ENCODE results near the gene KNL1. TPM values are rescaled to one million over a fixed set of nuclear protein-coding genes. Genes with fewer than 3 reads are reported as not detected.
"Not testable (repeated sequence)": the region's sequence is repeated elsewhere in the genome, so short reads cannot be mapped to it uniquely, and the experiment has no call there.

The KNL1 gene
- total RNA-seq, 2 experiments from 2014 or later, result 23.8 to 24.5 TPM

DNA sequence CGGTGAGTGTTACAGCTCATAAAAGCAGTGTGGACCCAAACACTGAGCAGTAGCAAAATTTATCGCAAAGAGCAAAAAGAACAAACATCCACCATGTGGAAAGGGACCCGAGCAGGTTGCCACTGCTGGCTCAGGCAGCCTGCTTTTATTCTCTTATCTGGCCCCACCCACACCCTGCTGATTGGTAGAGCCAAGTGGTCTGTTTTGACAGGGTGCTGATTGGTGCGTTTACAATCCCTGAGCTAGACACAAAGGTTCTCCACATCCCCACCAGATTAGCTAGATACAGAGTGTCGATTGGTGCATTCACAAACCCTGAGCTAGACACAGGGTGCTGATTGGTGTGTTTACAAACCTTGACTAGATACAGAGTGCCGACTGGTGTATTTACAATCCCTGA, 82.2 kb downstream of the KNL1 start:
- not testable (repeated sequence) for H3K4me1 Mint-ChIP-seq, H3K27me3 Mint-ChIP-seq, H3K27ac Mint-ChIP-seq, H3K36me3 Mint-ChIP-seq, DNase-seq, H3K4me3 Mint-ChIP-seq, H3K9me3 Mint-ChIP-seq

DNA sequence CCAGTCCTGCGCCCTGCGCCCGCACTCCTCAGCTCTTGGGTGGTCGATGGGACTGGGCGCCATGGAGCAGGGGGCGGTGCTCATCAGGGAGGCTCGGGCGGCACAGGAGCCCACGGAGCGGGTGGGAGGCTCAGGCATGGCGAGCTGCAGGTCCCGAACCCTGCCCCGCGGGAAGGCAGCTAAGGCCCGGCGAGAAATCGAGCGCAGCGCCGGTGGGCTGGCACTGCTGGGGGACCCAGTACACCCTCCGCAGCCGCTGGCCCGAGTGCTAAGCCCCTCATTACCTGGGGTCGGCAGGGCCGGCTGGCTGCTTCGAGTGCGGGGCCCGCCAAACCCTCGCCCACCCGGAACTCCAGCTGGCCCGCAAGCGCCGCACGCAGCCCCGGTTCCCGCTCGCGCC, 82.9 kb downstream of the KNL1 start:
- H3K27ac Mint-ChIP-seq, H3K4me1 Mint-ChIP-seq, H3K27me3 Mint-ChIP-seq, H3K9me3 Mint-ChIP-seq, H3K4me3 Mint-ChIP-seq, H3K36me3 Mint-ChIP-seq, DNase-seq: not testable (repeated sequence)

DNA sequence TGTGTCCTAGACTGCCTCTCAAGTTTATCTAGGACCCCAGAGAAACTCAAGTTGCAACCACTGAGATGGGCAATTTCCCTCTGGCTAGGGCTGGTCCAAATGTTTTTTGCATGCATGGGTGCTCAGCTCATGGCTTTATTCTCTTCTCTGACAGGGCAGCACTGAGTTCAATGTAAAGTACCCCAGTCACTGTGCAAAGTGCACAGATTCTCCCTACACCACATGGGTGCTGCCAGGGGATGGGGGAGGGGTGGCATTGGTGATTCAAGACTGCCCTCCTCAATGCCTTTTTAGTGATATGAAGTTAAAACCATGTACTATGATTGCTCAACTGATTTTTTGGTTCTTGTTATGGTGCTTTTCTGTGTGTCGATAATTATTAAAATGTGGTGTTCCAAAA, 86.1 kb downstream of the KNL1 start:
- no peaks in the 10 kb centered on the region for H3K27me3 Mint-ChIP-seq
- H3K36me3 Mint-ChIP-seq, result no peaks in the 10 kb centered on the region

DNA sequence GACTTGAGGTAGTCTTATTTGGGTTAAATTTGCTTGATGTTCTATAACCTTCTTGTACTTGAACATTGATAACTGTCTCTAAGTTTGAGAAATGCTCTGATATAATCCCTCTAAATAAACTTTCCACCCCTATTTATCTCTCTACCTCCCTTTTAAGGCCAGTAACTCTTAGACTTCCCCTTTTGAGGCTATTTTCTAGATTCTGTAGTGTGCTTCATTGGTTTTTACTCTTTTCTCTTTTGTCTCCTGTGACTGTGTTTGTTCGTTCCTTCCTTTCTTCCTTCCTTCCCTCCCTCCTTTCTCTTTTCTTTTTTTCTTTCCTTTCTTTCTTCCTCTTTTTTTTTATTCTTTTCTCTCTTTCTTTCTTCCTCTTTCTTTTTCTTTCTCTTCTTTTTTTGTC, 86.9 kb downstream of the KNL1 start:
- not testable (repeated sequence) for H3K27ac Mint-ChIP-seq, H3K27me3 Mint-ChIP-seq, DNase-seq, H3K4me1 Mint-ChIP-seq, H3K4me3 Mint-ChIP-seq, H3K36me3 Mint-ChIP-seq, H3K9me3 Mint-ChIP-seq

More for the DNA sequence above, 86.1 kb downstream of the KNL1 start:
- Mint-ChIP-seq H3K9me3 (no peaks in the 10 kb centered on the region), H3K27ac (no peak overlapping the region), H3K4me1 (peaks cover 5% of the 10 kb centered on the region), H3K4me3 (no peak overlapping the region)
- DNase-seq, result no peak

DNA sequence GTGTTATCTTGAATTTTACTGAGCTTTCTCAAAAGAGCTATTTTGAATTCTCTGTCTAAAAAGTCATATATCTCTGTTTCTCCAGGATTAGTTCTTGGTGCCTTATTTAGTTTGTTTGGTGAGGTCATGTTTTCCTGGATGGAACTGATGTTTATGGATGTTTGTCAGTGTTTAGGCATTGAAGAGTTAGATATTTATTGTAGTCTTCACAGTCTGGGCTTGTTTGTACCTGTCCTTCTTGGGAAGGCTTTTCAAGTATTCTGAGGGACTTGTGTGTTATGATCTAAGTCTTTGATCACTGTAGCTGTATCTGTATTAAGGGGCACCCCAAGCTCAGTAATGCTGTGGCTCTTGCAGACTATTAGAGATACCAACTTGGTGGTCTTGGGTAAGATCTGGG, 90.3 kb downstream of the KNL1 start:
- Mint-ChIP-seq H3K27ac (no peak overlapping the region), H3K4me1 (no peaks in the 10 kb centered on the region), H3K27me3 (no peaks in the 10 kb centered on the region), H3K9me3 (no peaks in the 10 kb centered on the region), H3K36me3 (no peaks in the 10 kb centered on the region), H3K4me3 (no peak overlapping the region)
- no peak for DNase-seq

DNA sequence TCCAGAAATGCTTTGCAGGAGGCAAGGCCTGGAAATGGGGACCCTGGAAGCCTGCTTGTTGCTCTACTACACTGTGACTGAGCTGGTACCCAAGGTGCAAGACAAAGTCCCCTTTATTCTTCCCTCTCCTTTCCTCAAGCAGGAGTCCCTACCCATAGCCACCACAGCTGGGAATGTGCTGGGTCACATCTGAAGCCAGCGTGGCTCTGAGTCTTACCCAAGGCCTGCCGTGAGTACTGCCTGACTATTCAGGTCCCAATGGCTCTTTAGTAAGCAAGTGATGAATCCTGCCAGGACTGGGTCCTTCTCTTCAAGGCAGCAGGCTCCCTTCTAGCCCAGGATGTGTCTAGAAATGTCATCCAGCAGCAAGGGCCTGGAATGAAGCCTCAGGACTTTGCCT, 91.3 kb downstream of the KNL1 start:
- Mint-ChIP-seq H3K4me1 (no peaks in the 10 kb centered on the region), H3K9me3 (no peaks in the 10 kb centered on the region), H3K27ac (peak overlapping the region; percentile 13), H3K4me3 (no peak overlapping the region), H3K27me3 (no peaks in the 10 kb centered on the region), H3K36me3 (peaks cover 2% of the 10 kb centered on the region)
- DNase-seq, result no peak

DNA sequence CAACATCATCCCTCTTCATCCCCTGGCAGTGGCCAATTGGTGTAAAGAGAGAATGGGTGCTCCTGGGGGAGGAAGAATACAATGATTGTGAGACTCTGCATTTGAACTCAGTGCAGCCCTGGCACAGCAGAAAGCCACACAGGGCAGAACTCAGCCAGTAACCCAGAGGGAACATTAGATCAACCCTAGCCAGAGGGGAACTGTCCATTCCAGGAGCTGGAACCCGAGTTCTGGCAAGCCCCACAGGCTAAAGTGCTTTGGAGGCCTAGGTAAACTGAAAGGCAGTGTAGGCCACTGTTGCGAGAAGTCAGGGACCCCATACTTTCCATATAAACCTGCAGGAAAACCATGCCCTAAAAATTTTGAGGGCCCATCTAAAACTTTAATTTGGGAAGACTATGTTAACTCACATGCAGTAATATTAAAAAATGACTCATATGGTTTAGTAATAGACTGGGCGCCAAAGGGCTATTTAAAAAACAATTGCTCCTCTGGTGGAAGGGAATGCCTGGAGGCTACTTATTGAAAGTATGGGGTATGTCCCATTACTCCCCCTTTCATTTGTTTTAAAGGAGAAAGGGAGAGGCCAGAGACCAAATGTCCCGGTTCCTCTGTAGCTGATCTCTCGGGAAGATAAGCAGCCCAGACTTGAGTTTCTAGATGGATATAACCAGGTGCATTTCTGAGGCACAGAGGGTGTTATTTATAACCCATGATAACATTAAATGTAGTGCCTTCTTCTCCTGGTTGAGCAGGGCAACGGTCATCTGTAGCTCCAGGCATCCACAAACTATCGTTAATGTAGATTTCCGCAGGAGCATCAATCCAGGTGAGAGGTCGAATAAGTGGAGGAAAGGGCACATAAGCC, 95.1 kb downstream of the KNL1 start:
- DNase-seq, result no peak
- Mint-ChIP-seq H3K4me3 (no peak overlapping the region), H3K9me3 (no peaks in the 10 kb centered on the region), H3K27me3 (no peaks in the 10 kb centered on the region), H3K27ac (no peak overlapping the region), H3K4me1 (peaks cover 5% of the 10 kb centered on the region), H3K36me3 (peaks cover 4% of the 10 kb centered on the region)

DNA sequence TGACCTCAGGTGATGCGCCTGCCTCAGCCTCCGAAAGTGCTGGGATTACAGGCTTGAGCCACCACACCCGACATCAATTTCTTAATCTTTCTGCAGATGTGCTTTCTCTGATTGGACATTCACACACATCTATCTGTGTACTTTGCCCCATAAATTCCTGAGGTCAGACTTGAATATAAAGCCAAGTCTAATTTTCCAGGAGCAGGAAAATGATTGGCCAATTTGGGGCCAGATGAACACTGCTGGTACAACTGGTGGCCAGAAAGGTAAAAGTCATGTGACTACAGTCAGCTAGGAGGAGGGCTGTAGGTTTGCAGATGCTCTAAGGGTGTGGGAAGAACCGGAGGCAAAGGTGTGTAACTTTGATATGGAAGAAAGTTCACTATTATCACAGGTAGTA, 97.7 kb downstream of the KNL1 start:
- Mint-ChIP-seq H3K27me3 (no peaks in the 10 kb centered on the region), H3K4me3 (no peak overlapping the region), H3K27ac (no peak overlapping the region), H3K36me3 (peaks cover 25% of the 10 kb centered on the region), H3K9me3 (no peaks in the 10 kb centered on the region), H3K4me1 (peaks cover 13% of the 10 kb centered on the region)
- no peak for DNase-seq

DNA sequence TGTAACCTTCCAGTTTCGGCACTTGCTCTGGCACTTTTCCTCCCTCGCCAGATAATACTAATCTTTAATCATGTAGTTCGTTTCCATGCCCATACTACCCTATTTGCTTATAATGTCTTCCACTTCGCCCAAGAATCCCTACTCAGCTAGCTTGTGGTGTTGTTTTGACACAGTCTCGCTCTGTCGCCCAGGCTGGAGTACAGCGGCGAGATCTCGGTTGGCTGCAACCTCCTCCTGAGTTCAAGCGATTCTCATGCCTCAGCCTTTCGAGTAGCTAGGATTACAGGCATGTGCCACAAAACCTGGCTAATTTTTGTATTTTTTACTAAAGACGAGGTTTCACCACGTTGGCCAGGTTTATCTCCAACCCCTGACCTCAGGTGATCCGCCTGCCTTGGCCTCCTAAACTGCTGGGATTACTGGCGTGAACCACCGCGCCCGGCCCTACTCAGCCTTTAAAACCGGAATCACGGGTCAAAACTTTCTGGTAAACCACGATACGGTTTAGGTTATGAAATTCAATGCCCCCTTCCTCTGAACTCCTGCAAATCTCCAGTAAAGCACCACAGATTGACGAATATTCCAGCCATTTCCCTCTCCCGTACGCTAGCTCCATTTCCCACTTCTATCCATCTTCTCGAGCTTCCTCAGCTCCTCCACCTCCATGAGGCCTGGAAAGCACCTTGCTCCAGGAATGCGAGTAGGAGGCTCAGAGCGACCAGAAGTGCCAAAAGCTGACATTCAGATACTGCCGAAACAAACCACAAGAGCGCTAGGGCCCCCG, 100.0 kb downstream of the KNL1 start:
- Mint-ChIP-seq H3K4me1 (peaks cover 14% of the 10 kb centered on the region), H3K27me3 (no peaks in the 10 kb centered on the region), H3K9me3 (no peaks in the 10 kb centered on the region), H3K27ac (peak overlapping the region; percentile 97), H3K36me3 (peaks cover 36% of the 10 kb centered on the region), H3K4me3 (peak overlapping the region; percentile 96)
- no peak for DNase-seq

DNA sequence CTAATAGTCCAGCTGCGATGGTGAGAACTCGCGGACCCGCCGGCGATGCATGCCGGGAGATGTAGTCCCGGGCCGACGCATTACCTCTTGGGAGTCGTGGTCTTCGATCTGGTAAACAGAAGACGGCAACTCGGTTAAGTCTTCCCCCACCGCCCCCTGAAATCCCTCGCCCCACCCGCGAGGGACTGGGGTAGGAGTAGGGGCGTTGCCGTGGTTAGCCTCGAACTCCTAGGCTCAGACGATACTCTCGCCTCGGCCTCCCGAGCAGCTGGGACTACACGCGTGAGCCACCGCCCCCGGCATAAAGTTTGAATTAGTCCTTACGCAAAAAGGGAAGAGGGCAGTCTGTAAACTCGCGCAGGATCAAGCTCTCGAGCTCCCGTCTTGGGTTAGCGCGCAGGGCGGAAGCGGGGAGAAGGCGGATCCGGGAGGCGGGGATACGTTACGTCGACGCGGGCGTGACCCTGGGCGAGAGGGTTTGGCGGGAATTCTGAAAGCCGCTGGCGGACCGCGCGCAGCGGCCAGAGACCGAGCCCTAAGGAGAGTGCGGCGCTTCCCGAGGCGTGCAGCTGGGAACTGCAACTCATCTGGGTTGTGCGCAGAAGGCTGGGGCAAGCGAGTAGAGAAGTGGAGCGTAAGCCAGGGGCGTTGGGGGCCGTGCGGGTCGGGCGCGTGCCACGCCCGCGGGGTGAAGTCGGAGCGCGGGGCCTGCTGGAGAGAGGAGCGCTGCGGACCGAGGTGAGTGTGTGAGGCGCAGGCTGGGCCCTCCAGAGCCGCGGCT, 100.8 kb downstream of the KNL1 start, which contains the start of gene RAD51:
TSS of gene RAD51 (plus strand) at position 487 of the 781 bp plus-strand sequence. CDS start 3,585 bp downstream, outside the sequence.
- peak; percentile 92 for DNase-seq
- H3K36me3 Mint-ChIP-seq, result peaks cover 40% of the 10 kb centered on the region
- peaks cover 17% of the 10 kb centered on the region for H3K4me1 Mint-ChIP-seq
- no peaks in the 10 kb centered on the region for H3K27me3 Mint-ChIP-seq
- peak within 1 kb of the TSS; percentile 97 for H3K27ac Mint-ChIP-seq
- peak within 1 kb of the TSS; percentile 96 for H3K4me3 Mint-ChIP-seq
- no peaks in the 10 kb centered on the region for H3K9me3 Mint-ChIP-seq

DNA sequence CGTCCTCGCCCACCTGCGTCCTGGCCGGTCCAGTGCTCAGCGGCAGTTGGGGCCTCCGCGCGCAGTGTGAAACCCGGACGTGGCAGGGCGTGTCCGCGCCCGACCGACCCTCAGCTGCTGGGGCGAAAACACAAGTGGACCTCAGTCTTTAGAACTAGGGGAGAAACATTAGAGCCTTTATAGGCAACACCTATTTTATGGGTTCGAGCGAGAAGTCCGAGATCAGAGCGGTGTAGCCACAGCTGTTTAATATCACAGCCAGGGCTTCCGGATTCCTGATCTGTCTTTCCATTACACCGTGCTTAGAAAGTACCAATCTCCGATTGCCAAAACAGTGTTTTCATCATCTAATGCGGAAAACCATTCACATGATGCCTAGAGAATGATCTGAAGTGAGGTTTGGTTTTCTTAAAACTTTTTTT, 101.4 kb downstream of the KNL1 start:
- Mint-ChIP-seq H3K4me3 (peak overlapping the region; percentile 96), H3K4me1 (peaks cover 17% of the 10 kb centered on the region), H3K27me3 (no peaks in the 10 kb centered on the region), H3K27ac (peak overlapping the region; percentile 97), H3K9me3 (no peaks in the 10 kb centered on the region), H3K36me3 (peaks cover 40% of the 10 kb centered on the region)
- no peak for DNase-seq

DNA sequence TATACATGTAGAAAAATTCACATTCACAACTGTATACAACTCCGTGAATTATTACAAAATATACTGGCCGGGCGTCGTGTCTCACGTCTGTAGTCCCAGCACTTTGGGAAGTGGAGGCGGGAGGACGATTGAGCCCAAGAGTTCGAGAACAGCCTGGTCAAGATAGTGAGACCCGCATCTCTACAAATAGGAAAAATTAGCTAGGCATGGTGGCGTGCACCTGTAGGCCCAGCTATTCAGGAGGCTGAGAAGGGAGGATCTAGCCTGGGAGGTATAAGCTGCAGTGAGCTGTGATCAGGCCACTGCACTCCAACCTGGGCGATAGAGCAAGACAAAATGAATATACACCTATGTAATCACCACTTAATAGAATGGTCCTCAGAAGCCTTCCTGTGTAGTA, 102.2 kb downstream of the KNL1 start:
- Mint-ChIP-seq H3K27me3 (no peaks in the 10 kb centered on the region), H3K9me3 (no peaks in the 10 kb centered on the region), H3K36me3 (peaks cover 46% of the 10 kb centered on the region), H3K4me3 (peak overlapping the region; percentile 96), H3K27ac (peak overlapping the region; percentile 97), H3K4me1 (peaks cover 17% of the 10 kb centered on the region)
- DNase-seq, result no peak

DNA sequence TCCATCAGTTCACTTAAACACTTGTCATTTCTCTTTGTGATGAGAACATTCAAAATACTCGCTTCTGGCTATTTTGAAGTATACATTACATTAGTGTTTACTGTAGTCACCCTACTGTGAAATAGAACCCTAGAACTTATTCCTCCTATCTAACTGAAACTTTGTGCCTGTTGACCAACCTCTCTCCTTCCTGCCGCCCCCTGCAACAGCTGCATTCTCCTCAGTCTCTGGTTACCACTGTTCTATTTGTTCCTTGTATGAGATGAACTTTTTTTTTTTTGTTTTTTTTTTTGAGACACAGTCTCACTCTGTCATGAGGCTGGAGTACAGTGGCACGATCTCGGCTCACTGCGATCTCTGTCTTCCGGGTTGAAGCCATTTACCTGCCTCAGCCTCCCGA, 103.9 kb downstream of the KNL1 start:
- no peak overlapping the region for H3K27ac Mint-ChIP-seq
- no peaks in the 10 kb centered on the region for H3K27me3 Mint-ChIP-seq
- no peak overlapping the region for H3K4me3 Mint-ChIP-seq
- H3K4me1 Mint-ChIP-seq, result peaks cover 17% of the 10 kb centered on the region
- DNase-seq, result no peak
- H3K9me3 Mint-ChIP-seq, result no peaks in the 10 kb centered on the region
- peaks cover 54% of the 10 kb centered on the region for H3K36me3 Mint-ChIP-seq

DNA sequence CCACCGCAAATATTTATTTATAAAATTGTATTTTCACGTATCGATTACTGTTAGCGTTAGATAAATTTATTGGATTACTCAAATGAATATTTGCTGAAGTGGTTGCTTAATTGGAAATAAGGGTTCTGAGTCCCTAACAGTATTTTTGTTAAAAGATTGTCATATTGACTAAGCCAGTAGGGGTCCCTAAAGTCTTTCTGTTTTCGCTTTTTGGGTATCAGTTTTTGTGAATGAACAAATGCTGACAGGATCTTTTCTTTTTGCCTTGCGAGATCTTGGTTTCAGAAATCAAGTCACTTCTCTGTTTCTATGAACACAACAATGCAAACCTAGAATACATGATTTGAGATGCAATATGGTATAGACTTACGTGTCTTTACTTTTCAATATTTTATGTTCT, 108.0 kb downstream of the KNL1 start:
- peaks cover 3% of the 10 kb centered on the region for H3K4me1 Mint-ChIP-seq
- H3K27ac Mint-ChIP-seq, result no peak overlapping the region
- no peaks in the 10 kb centered on the region for H3K9me3 Mint-ChIP-seq
- H3K4me3 Mint-ChIP-seq, result no peak overlapping the region
- H3K36me3 Mint-ChIP-seq, result peaks cover 40% of the 10 kb centered on the region
- no peaks in the 10 kb centered on the region for H3K27me3 Mint-ChIP-seq
- no peak for DNase-seq

DNA sequence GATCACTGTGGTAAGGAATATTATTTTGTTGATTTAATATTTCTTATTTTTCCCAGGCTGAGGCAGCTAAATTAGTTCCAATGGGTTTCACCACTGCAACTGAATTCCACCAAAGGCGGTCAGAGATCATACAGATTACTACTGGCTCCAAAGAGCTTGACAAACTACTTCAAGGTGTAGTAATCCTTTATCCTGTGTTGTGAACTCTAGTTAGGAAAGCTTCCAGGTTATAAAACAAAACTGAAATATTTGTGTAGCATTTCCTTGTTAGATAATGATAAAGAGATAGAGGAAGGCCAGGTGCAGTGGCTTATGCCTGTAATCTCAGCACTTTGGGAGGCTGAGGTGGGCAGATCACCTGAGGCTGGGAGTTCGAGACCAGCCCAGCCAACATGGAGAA, 112.1 kb downstream of the KNL1 start:
- Mint-ChIP-seq H3K36me3 (peaks cover 36% of the 10 kb centered on the region), H3K27ac (no peak overlapping the region), H3K27me3 (no peaks in the 10 kb centered on the region)

More for the DNA sequence above, 112.1 kb downstream of the KNL1 start:
- H3K4me3 Mint-ChIP-seq, result no peak overlapping the region
- no peaks in the 10 kb centered on the region for H3K9me3 Mint-ChIP-seq
- DNase-seq, result no peak
- H3K4me1 Mint-ChIP-seq, result no peaks in the 10 kb centered on the region
